GM21528 (cell line): ENCODE measurements around the gene NAV2.

Experiments used
- ATAC-seq: cut with Tn5 transposase; IDR thresholded peaks from one replicate; pipeline ENCODE4 v1.9.1; 2021; ENCODE audit warnings: mild to moderate bottlenecking, moderate library complexity; ENCODE audit not compliant: unreplicated experiment, low FRiP score

NAV2 gene

GRCh38 chr11:20157728-20158127 is 445.1 kb downstream of the NAV2 start:
- no peak for ATAC-seq

GRCh38 chr11:20158597-20159257 is 446.1 kb downstream of the NAV2 start:
- ATAC-seq, result no peak

- ATAC-seq, result no peak
Observed at GRCh38 chr11:20159466-20160381, 447.1 kb downstream of the NAV2 start.

- ATAC-seq, result no peak
Observed at GRCh38 chr11:20160425-20161229, 448.0 kb downstream of the NAV2 start, which contains the start of gene DBX1. DBX1 (minus strand) TSS chr11:20160475; CDS start chr11:20160324, 151 bp downstream.

GRCh38 chr11:20161230-20161918 is 448.7 kb downstream of the NAV2 start:
- ATAC-seq, result no peak

- ATAC-seq, result no peak
Observed at GRCh38 chr11:20161923-20162744, 449.5 kb downstream of the NAV2 start.

- ATAC-seq, result no peak
Observed at GRCh38 chr11:20162824-20163782, 450.5 kb downstream of the NAV2 start.

GRCh38 chr11:20163783-20164481 is 451.3 kb downstream of the NAV2 start:
- no peak for ATAC-seq
